HUES6 (cell line): Measurements from ENCODE around the gene GVQW3.

Experiments used
- H3K27ac ChIP-seq: 2 replicates; pipeline ENCODE4 v1.7.0; 2013; ENCODE audit warnings: low read depth, mild to moderate bottlenecking, low read length, inconsistent platforms
- H3K27me3 ChIP-seq: 2 replicates; pipeline ENCODE4 v1.6.1; 2013; ENCODE audit warnings: low read length; ENCODE audit not compliant: control insufficient read depth, insufficient read depth
- H3K36me3 ChIP-seq: 2 replicates; pipeline ENCODE4 v1.6.1; 2013; ENCODE audit warnings: low read length; ENCODE audit not compliant: control insufficient read depth, insufficient read depth
- H3K4me1 ChIP-seq: 2 replicates; pipeline ENCODE4 v1.6.1; 2013; ENCODE audit warnings: low read length; ENCODE audit not compliant: control insufficient read depth, insufficient read depth
- H3K4me3 ChIP-seq: 2 replicates; pipeline ENCODE4 v1.5.1; 2013; ENCODE audit warnings: low read depth, low read length
- H3K9ac ChIP-seq: one replicate; pipeline ENCODE4 v1.6.1; 2013; ENCODE audit warnings: mild to moderate bottlenecking, low read length
- H3K9me3 ChIP-seq: 2 replicates; pipeline ENCODE4 v1.6.1; 2013; ENCODE audit warnings: low read depth, low read length; ENCODE audit not compliant: control insufficient read depth, insufficient read depth

The GVQW3 gene

GRCh38 chr11:76410851-76411357 is 29.8 kb downstream of the GVQW3 start:
- Histone ChIP-seq H3K4me1 (peaks cover 2% of the 10 kb centered on the region; the same call in 1 of the 2 replicates), H3K4me3 (no peak overlapping the region), H3K9me3 (no peaks in the 10 kb centered on the region), H3K27ac (no peak overlapping the region), H3K27me3 (no peaks in the 10 kb centered on the region), H3K9ac (no peak overlapping the region), H3K36me3 (no peaks in the 10 kb centered on the region)

- H3K9me3 ChIP-seq: no peaks in the 10 kb centered on the region
- no peak overlapping the region for H3K9ac ChIP-seq
- no peaks in the 10 kb centered on the region for H3K36me3 ChIP-seq
- H3K4me1 ChIP-seq: no peaks in the 10 kb centered on the region
- H3K27ac ChIP-seq: no peak overlapping the region
- no peaks in the 10 kb centered on the region for H3K27me3 ChIP-seq
- no peak overlapping the region for H3K4me3 ChIP-seq
Observed at GRCh38 chr11:76415073-76415472, 34.0 kb downstream of the GVQW3 start.

GRCh38 chr11:76419896-76420295 is 38.8 kb downstream of the GVQW3 start:
- Histone ChIP-seq H3K27me3 (no peaks in the 10 kb centered on the region), H3K4me1 (no peaks in the 10 kb centered on the region), H3K4me3 (no peak overlapping the region), H3K36me3 (no peaks in the 10 kb centered on the region), H3K27ac (no peak overlapping the region), H3K9me3 (no peaks in the 10 kb centered on the region), H3K9ac (no peak overlapping the region)

- H3K4me1 ChIP-seq: 0 out of 2 replicates have a peak, but pooled peaks cover 3% of the 10 kb centered on the region
- no peaks in the 10 kb centered on the region for H3K9me3 ChIP-seq
- no peak overlapping the region for H3K27ac ChIP-seq
- no peaks in the 10 kb centered on the region for H3K36me3 ChIP-seq
- no peaks in the 10 kb centered on the region for H3K27me3 ChIP-seq
- no peak overlapping the region for H3K4me3 ChIP-seq
- H3K9ac ChIP-seq: no peak overlapping the region
Observed at GRCh38 chr11:76424379-76424778, 43.3 kb downstream of the GVQW3 start.

- Histone ChIP-seq H3K27ac (no peak overlapping the region), H3K27me3 (no peaks in the 10 kb centered on the region), H3K9ac (no peak overlapping the region)
Observed at GRCh38 chr11:76424891-76425290, 43.8 kb downstream of the GVQW3 start.

GRCh38 chr11:76426660-76427059 is 45.5 kb downstream of the GVQW3 start:
- Histone ChIP-seq H3K9ac (no peak overlapping the region), H3K4me3 (no peak overlapping the region), H3K36me3 (no peaks in the 10 kb centered on the region)

More at GRCh38 chr11:76424891-76425290, 43.8 kb downstream of the GVQW3 start:
- Histone ChIP-seq H3K4me1 (0 out of 2 replicates have a peak, but pooled peaks cover 3% of the 10 kb centered on the region), H3K9me3 (no peaks in the 10 kb centered on the region), H3K36me3 (no peaks in the 10 kb centered on the region), H3K4me3 (no peak overlapping the region)

GRCh38 chr11:76436020-76436419 is 54.9 kb downstream of the GVQW3 start:
- Histone ChIP-seq H3K9ac (no peak overlapping the region), H3K4me3 (no peak overlapping the region), H3K27ac (no peak overlapping the region), H3K9me3 (no peaks in the 10 kb centered on the region), H3K4me1 (no peaks in the 10 kb centered on the region), H3K36me3 (no peaks in the 10 kb centered on the region), H3K27me3 (no peaks in the 10 kb centered on the region)

More at GRCh38 chr11:76426660-76427059, 45.5 kb downstream of the GVQW3 start:
- H3K4me1 ChIP-seq: 0 out of 2 replicates have a peak, but pooled peaks cover 3% of the 10 kb centered on the region
- no peaks in the 10 kb centered on the region for H3K9me3 ChIP-seq
- no peak overlapping the region for H3K27ac ChIP-seq
- H3K27me3 ChIP-seq: no peaks in the 10 kb centered on the region

- Histone ChIP-seq H3K4me3 (peak overlapping the region; percentile 89), H3K27me3 (no peaks in the 10 kb centered on the region), H3K36me3 (peaks cover 9% of the 10 kb centered on the region; the same call in 1 of the 2 replicates), H3K27ac (peak overlapping the region; percentile 94), H3K9ac (peak overlapping the region; percentile 97), H3K4me1 (peaks cover 28% of the 10 kb centered on the region), H3K9me3 (no peaks in the 10 kb centered on the region)
Observed at GRCh38 chr11:76443268-76443980, 62.3 kb downstream of the GVQW3 start.

- peaks cover 9% of the 10 kb centered on the region; the same call in 1 of the 2 replicates for H3K36me3 ChIP-seq
- H3K9ac ChIP-seq: peak overlapping the region; percentile 97
- no peaks in the 10 kb centered on the region for H3K27me3 ChIP-seq
- peaks cover 32% of the 10 kb centered on the region for H3K4me1 ChIP-seq
- peak overlapping the region; percentile 89 for H3K4me3 ChIP-seq
- H3K9me3 ChIP-seq: no peaks in the 10 kb centered on the region
- peak overlapping the region; percentile 94 for H3K27ac ChIP-seq
Observed at GRCh38 chr11:76444065-76444383, 62.9 kb downstream of the GVQW3 start.

- peak within 1 kb of the TSS; percentile 97 for H3K9ac ChIP-seq
Observed at GRCh38 chr11:76444384-76445120, 63.4 kb downstream of the GVQW3 start, which contains the start of gene EMSY. TSS of gene EMSY (plus strand) at chr11:76445018. CDS start at chr11:76446939, 1,921 bp downstream.

More at GRCh38 chr11:76444384-76445120, 63.4 kb downstream of the GVQW3 start, which contains the start of gene EMSY:
- peak within 1 kb of the TSS; percentile 94 for H3K27ac ChIP-seq
- H3K4me1 ChIP-seq: peaks cover 38% of the 10 kb centered on the region
- peaks cover 9% of the 10 kb centered on the region; the same call in 1 of the 2 replicates for H3K36me3 ChIP-seq
- peak within 1 kb of the TSS; percentile 89 for H3K4me3 ChIP-seq
- no peaks in the 10 kb centered on the region for H3K9me3 ChIP-seq
- H3K27me3 ChIP-seq: no peaks in the 10 kb centered on the region
